ENCODE data around the gene CNPY3. TPM values are rescaled to one million over a fixed set of nuclear protein-coding genes. Genes with fewer than 3 reads are reported as not detected.

CNPY3 gene
- total and polyA plus RNA-seq, 2 of the 13 experiments (the other 11 are each of a cell fraction or from before 2014, with no cell fraction given), result 42.3 to 60.2 TPM

DNA sequence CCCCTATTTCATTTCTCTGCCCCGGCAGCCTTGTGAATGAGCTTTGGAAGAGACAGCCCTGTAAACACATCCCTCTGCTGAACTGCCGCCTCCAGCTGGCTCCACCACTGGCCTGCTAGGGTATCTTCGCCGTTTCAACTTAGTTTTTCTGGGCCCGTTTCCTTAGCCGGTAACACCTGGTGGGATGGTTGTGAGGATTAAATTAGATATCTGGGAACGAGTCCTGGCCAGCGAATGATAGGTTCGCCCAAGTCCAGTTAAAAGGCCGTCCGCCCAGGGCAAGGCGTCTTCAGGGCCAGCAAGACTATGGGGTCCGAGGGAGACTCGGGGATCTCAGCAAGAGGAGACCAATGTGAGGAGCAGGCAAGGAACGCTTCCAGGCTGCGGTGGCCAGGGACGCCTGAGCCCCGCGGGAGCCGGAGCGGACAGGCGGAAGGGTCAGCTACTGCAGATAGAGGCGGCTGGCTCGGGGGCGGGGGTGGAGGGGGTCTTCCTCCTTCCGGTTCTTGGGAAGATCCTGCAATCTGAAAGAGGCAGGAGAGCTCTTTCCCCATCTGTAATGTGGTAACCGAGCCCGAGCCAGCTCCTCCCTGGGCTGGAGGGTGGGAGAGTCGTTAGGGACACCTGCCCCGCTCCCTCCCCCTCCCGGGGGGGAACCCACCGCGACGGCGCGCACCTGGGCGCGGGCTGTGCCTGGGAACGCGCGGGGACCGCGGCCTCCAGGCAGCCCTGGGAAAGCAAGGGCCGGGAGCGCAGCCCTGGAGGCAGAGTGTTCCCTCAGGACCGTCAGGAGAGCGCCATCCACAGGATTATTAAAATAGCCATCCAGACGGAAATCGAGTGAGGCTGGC lies 17.9 kb upstream of the CNPY3 start (continued):
- TF ChIP-seq, protein P1, sequence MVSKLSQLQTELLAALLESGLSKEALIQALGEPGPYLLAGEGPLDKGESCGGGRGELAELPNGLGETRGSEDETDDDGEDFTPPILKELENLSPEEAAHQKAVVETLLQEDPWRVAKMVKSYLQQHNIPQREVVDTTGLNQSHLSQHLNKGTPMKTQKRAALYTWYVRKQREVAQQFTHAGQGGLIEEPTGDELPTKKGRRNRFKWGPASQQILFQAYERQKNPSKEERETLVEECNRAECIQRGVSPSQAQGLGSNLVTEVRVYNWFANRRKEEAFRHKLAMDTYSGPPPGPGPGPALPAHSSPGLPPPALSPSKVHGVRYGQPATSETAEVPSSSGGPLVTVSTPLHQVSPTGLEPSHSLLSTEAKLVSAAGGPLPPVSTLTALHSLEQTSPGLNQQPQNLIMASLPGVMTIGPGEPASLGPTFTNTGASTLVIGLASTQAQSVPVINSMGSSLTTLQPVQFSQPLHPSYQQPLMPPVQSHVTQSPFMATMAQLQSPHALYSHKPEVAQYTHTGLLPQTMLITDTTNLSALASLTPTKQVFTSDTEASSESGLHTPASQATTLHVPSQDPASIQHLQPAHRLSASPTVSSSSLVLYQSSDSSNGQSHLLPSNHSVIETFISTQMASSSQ (IDR thresholded peaks at IDR 0.05; ENCODE audit: low read depth), result no peak
- TF ChIP-seq, protein P1 (CRISPR knock-in tag; IDR thresholded peaks at IDR 0.05; ENCODE audit: borderline replicate concordance), result no peak
- TF ChIP-seq RFXAP (CRISPR knock-in tag; IDR thresholded peaks at IDR 0.05; ENCODE audit: borderline replicate concordance) (0 out of 2 replicates have a peak, but pooled peaks have one; percentile 17), ZNF552 (CRISPR knock-in tag; IDR thresholded peaks at IDR 0.05; ENCODE audit: borderline replicate concordance) (no peak), AKAP8 (CRISPR knock-in tag; IDR thresholded peaks at IDR 0.05) (no peak), XRCC5 (optimal IDR thresholded peaks at IDR 0.05; ENCODE audit: low read length) (peak; percentile 46), SP4 (CRISPR knock-in tag; IDR thresholded peaks at IDR 0.05) (peak; percentile 30; the same call in 1 of the 2 replicates)
- TF ChIP-seq, protein P2, sequence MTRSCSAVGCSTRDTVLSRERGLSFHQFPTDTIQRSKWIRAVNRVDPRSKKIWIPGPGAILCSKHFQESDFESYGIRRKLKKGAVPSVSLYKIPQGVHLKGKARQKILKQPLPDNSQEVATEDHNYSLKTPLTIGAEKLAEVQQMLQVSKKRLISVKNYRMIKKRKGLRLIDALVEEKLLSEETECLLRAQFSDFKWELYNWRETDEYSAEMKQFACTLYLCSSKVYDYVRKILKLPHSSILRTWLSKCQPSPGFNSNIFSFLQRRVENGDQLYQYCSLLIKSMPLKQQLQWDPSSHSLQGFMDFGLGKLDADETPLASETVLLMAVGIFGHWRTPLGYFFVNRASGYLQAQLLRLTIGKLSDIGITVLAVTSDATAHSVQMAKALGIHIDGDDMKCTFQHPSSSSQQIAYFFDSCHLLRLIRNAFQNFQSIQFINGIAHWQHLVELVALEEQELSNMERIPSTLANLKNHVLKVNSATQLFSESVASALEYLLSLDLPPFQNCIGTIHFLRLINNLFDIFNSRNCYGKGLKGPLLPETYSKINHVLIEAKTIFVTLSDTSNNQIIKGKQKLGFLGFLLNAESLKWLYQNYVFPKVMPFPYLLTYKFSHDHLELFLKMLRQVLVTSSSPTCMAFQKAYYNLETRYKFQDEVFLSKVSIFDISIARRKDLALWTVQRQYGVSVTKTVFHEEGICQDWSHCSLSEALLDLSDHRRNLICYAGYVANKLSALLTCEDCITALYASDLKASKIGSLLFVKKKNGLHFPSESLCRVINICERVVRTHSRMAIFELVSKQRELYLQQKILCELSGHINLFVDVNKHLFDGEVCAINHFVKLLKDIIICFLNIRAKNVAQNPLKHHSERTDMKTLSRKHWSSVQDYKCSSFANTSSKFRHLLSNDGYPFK (CRISPR knock-in tag; IDR thresholded peaks at IDR 0.05; ENCODE audit: borderline replicate concordance), result peak; percentile 45; the same call in 1 of the 2 replicates
- TF ChIP-seq, protein P3, sequence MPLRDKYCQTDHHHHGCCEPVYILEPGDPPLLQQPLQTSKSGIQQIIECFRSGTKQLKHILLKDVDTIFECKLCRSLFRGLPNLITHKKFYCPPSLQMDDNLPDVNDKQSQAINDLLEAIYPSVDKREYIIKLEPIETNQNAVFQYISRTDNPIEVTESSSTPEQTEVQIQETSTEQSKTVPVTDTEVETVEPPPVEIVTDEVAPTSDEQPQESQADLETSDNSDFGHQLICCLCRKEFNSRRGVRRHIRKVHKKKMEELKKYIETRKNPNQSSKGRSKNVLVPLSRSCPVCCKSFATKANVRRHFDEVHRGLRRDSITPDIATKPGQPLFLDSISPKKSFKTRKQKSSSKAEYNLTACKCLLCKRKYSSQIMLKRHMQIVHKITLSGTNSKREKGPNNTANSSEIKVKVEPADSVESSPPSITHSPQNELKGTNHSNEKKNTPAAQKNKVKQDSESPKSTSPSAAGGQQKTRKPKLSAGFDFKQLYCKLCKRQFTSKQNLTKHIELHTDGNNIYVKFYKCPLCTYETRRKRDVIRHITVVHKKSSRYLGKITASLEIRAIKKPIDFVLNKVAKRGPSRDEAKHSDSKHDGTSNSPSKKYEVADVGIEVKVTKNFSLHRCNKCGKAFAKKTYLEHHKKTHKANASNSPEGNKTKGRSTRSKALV (CRISPR knock-in tag; IDR thresholded peaks at IDR 0.05), result peak; percentile 63; the same call in 1 of the 2 replicates
- TF ChIP-seq, protein P4, sequence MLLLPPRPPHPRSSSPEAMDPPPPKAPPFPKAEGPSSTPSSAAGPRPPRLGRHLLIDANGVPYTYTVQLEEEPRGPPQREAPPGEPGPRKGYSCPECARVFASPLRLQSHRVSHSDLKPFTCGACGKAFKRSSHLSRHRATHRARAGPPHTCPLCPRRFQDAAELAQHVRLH (CRISPR knock-in tag; IDR thresholded peaks at IDR 0.05; ENCODE audit: borderline replicate concordance, low read depth), result 0 out of 2 replicates have a peak, but pooled peaks have one; percentile 20
- TF ChIP-seq, protein P5, sequence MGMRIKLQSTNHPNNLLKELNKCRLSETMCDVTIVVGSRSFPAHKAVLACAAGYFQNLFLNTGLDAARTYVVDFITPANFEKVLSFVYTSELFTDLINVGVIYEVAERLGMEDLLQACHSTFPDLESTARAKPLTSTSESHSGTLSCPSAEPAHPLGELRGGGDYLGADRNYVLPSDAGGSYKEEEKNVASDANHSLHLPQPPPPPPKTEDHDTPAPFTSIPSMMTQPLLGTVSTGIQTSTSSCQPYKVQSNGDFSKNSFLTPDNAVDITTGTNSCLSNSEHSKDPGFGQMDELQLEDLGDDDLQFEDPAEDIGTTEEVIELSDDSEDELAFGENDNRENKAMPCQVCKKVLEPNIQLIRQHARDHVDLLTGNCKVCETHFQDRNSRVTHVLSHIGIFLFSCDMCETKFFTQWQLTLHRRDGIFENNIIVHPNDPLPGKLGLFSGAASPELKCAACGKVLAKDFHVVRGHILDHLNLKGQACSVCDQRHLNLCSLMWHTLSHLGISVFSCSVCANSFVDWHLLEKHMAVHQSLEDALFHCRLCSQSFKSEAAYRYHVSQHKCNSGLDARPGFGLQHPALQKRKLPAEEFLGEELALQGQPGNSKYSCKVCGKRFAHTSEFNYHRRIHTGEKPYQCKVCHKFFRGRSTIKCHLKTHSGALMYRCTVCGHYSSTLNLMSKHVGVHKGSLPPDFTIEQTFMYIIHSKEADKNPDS (CRISPR knock-in tag; IDR thresholded peaks at IDR 0.05), result peak; percentile 71; the same call in 1 of the 2 replicates
- TF ChIP-seq, protein P6, sequence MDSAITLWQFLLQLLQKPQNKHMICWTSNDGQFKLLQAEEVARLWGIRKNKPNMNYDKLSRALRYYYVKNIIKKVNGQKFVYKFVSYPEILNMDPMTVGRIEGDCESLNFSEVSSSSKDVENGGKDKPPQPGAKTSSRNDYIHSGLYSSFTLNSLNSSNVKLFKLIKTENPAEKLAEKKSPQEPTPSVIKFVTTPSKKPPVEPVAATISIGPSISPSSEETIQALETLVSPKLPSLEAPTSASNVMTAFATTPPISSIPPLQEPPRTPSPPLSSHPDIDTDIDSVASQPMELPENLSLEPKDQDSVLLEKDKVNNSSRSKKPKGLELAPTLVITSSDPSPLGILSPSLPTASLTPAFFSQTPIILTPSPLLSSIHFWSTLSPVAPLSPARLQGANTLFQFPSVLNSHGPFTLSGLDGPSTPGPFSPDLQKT (CRISPR knock-in tag; IDR thresholded peaks at IDR 0.05; ENCODE audit: borderline replicate concordance), result no peak
